ENCODE results near the gene UBR1. TPM values are rescaled to one million over a fixed set of nuclear protein-coding genes. Genes with fewer than 3 reads are reported as not detected.

The UBR1 gene
- total RNA-seq, 1 experiment from 2014 or later: 17.9 TPM

GRCh38 chr15:43106486-43106829, 620 bp upstream of the UBR1 start:
- TSS peak; percentile 99 for BruUV-seq (replicated peaks)
- Histone ChIP-seq H3K4me2 (ENCODE audit: low read length) (peak overlapping the region; percentile 86), H3K9ac (ENCODE audit: low read length) (peak overlapping the region; percentile 74), H3K4me1 (ENCODE audit: control insufficient read depth in 1 of 2, insufficient read depth in 2 of 2, low read length in 2 of 2) (peaks cover 11 to 12% of the 10 kb centered on the region in 2 experiments), H3K79me2 (ENCODE audit: insufficient read depth, low read length) (peaks cover 40% of the 10 kb centered on the region), H4K20me1 (ENCODE audit: insufficient read depth) (no peaks in the 10 kb centered on the region), H3K9me2 (ENCODE audit: insufficient read depth) (no peaks in the 10 kb centered on the region), H3K4me3 (replicated peaks in 1 of 2; ENCODE audit: low read depth in 1 of 2, low read length in 2 of 2) (peak overlapping the region; percentile 77 to 79), H3K27me3 (ENCODE audit: insufficient read depth, low read length) (no peaks in the 10 kb centered on the region), H2AFZ (ENCODE audit: low read depth, low read length, poor library complexity, severe bottlenecking) (peak overlapping the region; percentile 37), H3K36me3 (ENCODE audit: control insufficient read depth in 1 of 2, insufficient read depth in 2 of 2, low read length in 2 of 2) (no peaks in the 10 kb centered on the region), H3K9me3 (ENCODE audit: control insufficient read depth in 1 of 2, insufficient read depth in 1 of 2, low read depth in 1 of 2, low read length in 2 of 2) (no peaks in the 10 kb centered on the region), H3K27ac (ENCODE audit: low read depth, low read length) (peak overlapping the region; percentile 63; the same call in 1 of the 2 replicates)
- ATAC-seq: no peak
- TF ChIP-seq CTCF (IDR thresholded peaks at IDR 0.05 in 2 of 3, conservative IDR thresholded peaks at IDR 0.05 in 1 of 3; ENCODE audit: borderline replicate concordance in 1 of 3, insufficient read depth in 1 of 3, low read depth in 2 of 3, low read length in 2 of 3): no peak
- TF ChIP-seq, protein P1, sequence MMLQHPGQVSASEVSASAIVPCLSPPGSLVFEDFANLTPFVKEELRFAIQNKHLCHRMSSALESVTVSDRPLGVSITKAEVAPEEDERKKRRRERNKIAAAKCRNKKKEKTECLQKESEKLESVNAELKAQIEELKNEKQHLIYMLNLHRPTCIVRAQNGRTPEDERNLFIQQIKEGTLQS (IDR thresholded peaks at IDR 0.05): no peak
- no peak for TF ChIP-seq POLR2A (IDR thresholded peaks at IDR 0.05; ENCODE audit: borderline replicate concordance, extremely low read depth, insufficient read depth, insufficient read length)
- no peak for TF ChIP-seq EZH2phosphoT487 (IDR thresholded peaks at IDR 0.05; ENCODE audit: borderline replicate concordance)
- TF ChIP-seq ZBTB33 (IDR thresholded peaks at IDR 0.05; ENCODE audit: extremely low read depth, insufficient replicate concordance, low read length): no peak
- TF ChIP-seq FOSL1 (IDR thresholded peaks at IDR 0.05; ENCODE audit: low read depth): no peak
- TF ChIP-seq ZFX (IDR thresholded peaks at IDR 0.05): no peak
- TF ChIP-seq SIN3A (IDR thresholded peaks at IDR 0.05; ENCODE audit: low read depth): no peak
- TF ChIP-seq EZH2 (IDR thresholded peaks at IDR 0.05): no peak
- TF ChIP-seq POLR2AphosphoS5 (IDR thresholded peaks at IDR 0.05; ENCODE audit: low read depth, low read length): no peak
- TF ChIP-seq ZNF274 (IDR thresholded peaks at IDR 0.05; ENCODE audit: low read depth, low read length): no peak
- no peak for TF ChIP-seq EGR1 (IDR thresholded peaks at IDR 0.05; ENCODE audit: low read depth)
- TF ChIP-seq SP1 (IDR thresholded peaks at IDR 0.05; ENCODE audit: low read depth): no peak
- TF ChIP-seq JUND (IDR thresholded peaks at IDR 0.05): no peak
- no peak for TF ChIP-seq ELF1 (IDR thresholded peaks at IDR 0.05; ENCODE audit: borderline replicate concordance, low read depth)
- no peak for TF ChIP-seq RAD21 (IDR thresholded peaks at IDR 0.05; ENCODE audit: low read depth)
- TF ChIP-seq, protein P2, sequence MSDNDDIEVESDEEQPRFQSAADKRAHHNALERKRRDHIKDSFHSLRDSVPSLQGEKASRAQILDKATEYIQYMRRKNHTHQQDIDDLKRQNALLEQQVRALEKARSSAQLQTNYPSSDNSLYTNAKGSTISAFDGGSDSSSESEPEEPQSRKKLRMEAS (IDR thresholded peaks at IDR 0.05): no peak
- no peak for TF ChIP-seq CEBPB (IDR thresholded peaks at IDR 0.05; ENCODE audit: low read depth)
- intact Hi-C loops (cut with micrococcal nuclease): no loop called here
- no peak for DNase-seq (ENCODE audit: low read depth, low spot score)
- ChIA-PET POLR2A (interaction anchor here (0.6 to 1.3 kb wide), 3 partner anchors 11 to 697 kb away, joined by 3 to 5 read pairs (median 3); no protein-coding TSS in a partner anchor), RAD21 (ENCODE audit: low non-redundant PET in 1 of 2, low total read pairs in 2 of 2, uncharacterized antibody in 2 of 2, unreplicated experiment in 2 of 2) (no interaction called here), CTCF (no interaction called here)

All from HCT116 (cell line).